Midbrain (tissue), 1 donor: ENCODE measurements around the gene FAM13B.
"Not testable (repeated sequence)": the region's sequence is repeated elsewhere in the genome, so short reads cannot be mapped to it uniquely, and the experiment has no call there.

Experiments
- DNase-seq: peaks from one replicate; lab custom pipeline; 2025; lab: John Stamatoyannopoulos, UW

FAM13B gene

GRCh38 chr5:138032572-138033385 lies at the start of gene FAM13B:
Gene FAM13B, minus strand, starts transcription at chr5:138033079. Its CDS starts 13,968 bp downstream, at chr5:138019111.
- peak; percentile 78 for DNase-seq

- DNase-seq, result no peak
These were observed 49.2 kb upstream of the FAM13B start for GRCh38 chr5:138082033-138082432.

GRCh38 chr5:138078006-138078643 lies 45.2 kb upstream of the FAM13B start:
- DNase-seq, result no peak

GRCh38 chr5:138077064-138077696 lies 44.3 kb upstream of the FAM13B start:
- peak; percentile 71 for DNase-seq

- DNase-seq, result not testable (repeated sequence)
These were observed 37.1 kb upstream of the FAM13B start for GRCh38 chr5:138070026-138070425.

GRCh38 chr5:138068742-138069600 lies 36.1 kb upstream of the FAM13B start:
- peak; percentile 69 for DNase-seq

- DNase-seq, result no peak
These were observed 35.1 kb upstream of the FAM13B start for GRCh38 chr5:138067945-138068344.

GRCh38 chr5:138065102-138065501 lies 32.2 kb upstream of the FAM13B start:
- no peak for DNase-seq

GRCh38 chr5:138064526-138064925 lies 31.6 kb upstream of the FAM13B start:
- DNase-seq, result no peak

- DNase-seq, result peak; percentile 74
These were observed 22.1 kb upstream of the FAM13B start for GRCh38 chr5:138054847-138055558.

- DNase-seq, result peak; percentile 30
These were observed 21.3 kb upstream of the FAM13B start for GRCh38 chr5:138054206-138054605.

- no peak for DNase-seq
These were observed 20.7 kb upstream of the FAM13B start for GRCh38 chr5:138053554-138053953.

- not testable (repeated sequence) for DNase-seq
These were observed 19.8 kb upstream of the FAM13B start for GRCh38 chr5:138052718-138053117.

GRCh38 chr5:138051441-138052296 lies 18.8 kb upstream of the FAM13B start:
- no peak for DNase-seq

GRCh38 chr5:138045283-138045682 lies 12.4 kb upstream of the FAM13B start:
- not testable (repeated sequence) for DNase-seq

- DNase-seq, result peak; percentile 72
These were observed 5.9 kb upstream of the FAM13B start for GRCh38 chr5:138038826-138039225.

- DNase-seq, result peak; percentile 27
These were observed 5.2 kb upstream of the FAM13B start for GRCh38 chr5:138037907-138038633.

- no peak for DNase-seq
These were observed 4.4 kb upstream of the FAM13B start for GRCh38 chr5:138037271-138037670.
